ENCODE measurements around the gene WSCD1.

The WSCD1 gene

GRCh38 chr17:6066183-6066948 is 3.8 kb upstream of the WSCD1 start:
- TF ChIP-seq FOXP2 (optimal IDR thresholded peaks at IDR 0.05; ENCODE audit: borderline replicate concordance, extremely low read depth, extremely low read length, insufficient read depth) (no peak), POLR2AphosphoS5 (IDR thresholded peaks at IDR 0.05; ENCODE audit: low read depth, low read length) (no peak), TAF1 (IDR thresholded peaks at IDR 0.05; ENCODE audit: borderline replicate concordance, insufficient read depth, low read length) (no peak), REST (IDR thresholded peaks at IDR 0.05; ENCODE audit: insufficient read depth in 1 of 2, low read depth in 2 of 2, low read length in 2 of 2) (no peak), SIN3A (IDR thresholded peaks at IDR 0.05; ENCODE audit: borderline replicate concordance, insufficient read depth, low read length) (peak; percentile 18; the same call in 1 of the 2 replicates)

GRCh38 chr17:6067060-6067459 is 3.1 kb upstream of the WSCD1 start:
- TF ChIP-seq REST (IDR thresholded peaks at IDR 0.05; ENCODE audit: insufficient read depth in 1 of 2, low read depth in 2 of 2, low read length in 2 of 2) = no peak

- TF ChIP-seq REST (IDR thresholded peaks at IDR 0.05; ENCODE audit: insufficient read depth in 1 of 2, low read depth in 2 of 2, low read length in 2 of 2) (no peak), SIN3A (IDR thresholded peaks at IDR 0.05; ENCODE audit: borderline replicate concordance, insufficient read depth, low read length) (no peak), POLR2AphosphoS5 (IDR thresholded peaks at IDR 0.05; ENCODE audit: low read depth, low read length) (no peak), FOXP2 (optimal IDR thresholded peaks at IDR 0.05; ENCODE audit: borderline replicate concordance, extremely low read depth, extremely low read length, insufficient read depth) (peak; percentile 3), TAF1 (IDR thresholded peaks at IDR 0.05; ENCODE audit: borderline replicate concordance, insufficient read depth, low read length) (no peak)
Observed at GRCh38 chr17:6070430-6070912, 292 bp downstream of the WSCD1 start.

GRCh38 chr17:6070913-6071511 is 833 bp downstream of the WSCD1 start:
- TF ChIP-seq FOXP2 (optimal IDR thresholded peaks at IDR 0.05; ENCODE audit: borderline replicate concordance, extremely low read depth, extremely low read length, insufficient read depth) = no peak
- no peak for TF ChIP-seq TAF1 (IDR thresholded peaks at IDR 0.05; ENCODE audit: borderline replicate concordance, insufficient read depth, low read length)
- no peak for TF ChIP-seq REST (IDR thresholded peaks at IDR 0.05; ENCODE audit: insufficient read depth in 1 of 2, low read depth in 2 of 2, low read length in 2 of 2)
- peak; percentile 13; the same call in 1 of the 2 replicates for TF ChIP-seq POLR2AphosphoS5 (IDR thresholded peaks at IDR 0.05; ENCODE audit: low read depth, low read length)
- no peak for TF ChIP-seq SIN3A (IDR thresholded peaks at IDR 0.05; ENCODE audit: borderline replicate concordance, insufficient read depth, low read length)
